Posterior vena cava (tissue), 2 donors: ENCODE results near the gene SHROOM3. TPM values are rescaled to one million over a fixed set of nuclear protein-coding genes. Genes with fewer than 3 reads are reported as not detected.

ENCODE experiments used
- DNase-seq: peaks from one replicate; pipeline ENCODE4 v3.0.0-alpha.2; 2020; ENCODE audit warnings: low spot score
- intact Hi-C, 2 donors: fragments of 100-400 bp; cut with DNase I; formaldehyde crosslinking; loops; one replicate each; pipeline versions ENCODE4 v1.14.1 to v1.14.2; 2022 to 2023
- total RNA-seq, 2 donors: library from RNA; stranded (reverse); fragmentation: NEBNext Ultra II Directional; extraction: Animal tissue kit (Norgen Biotek cat#: 25700); gene quantifications; one replicate each; pipeline ENCODE4 v1.2.1, GENCODE V29; 2021
- donor health status: DM: yes; HTN: yes; CAD: no.
- donor health status: DM: yes; HTN: yes; CAD: no.

The SHROOM3 gene
- total RNA-seq, 2 donors from 2014 or later = 71.4 to 77.8 TPM

DNA sequence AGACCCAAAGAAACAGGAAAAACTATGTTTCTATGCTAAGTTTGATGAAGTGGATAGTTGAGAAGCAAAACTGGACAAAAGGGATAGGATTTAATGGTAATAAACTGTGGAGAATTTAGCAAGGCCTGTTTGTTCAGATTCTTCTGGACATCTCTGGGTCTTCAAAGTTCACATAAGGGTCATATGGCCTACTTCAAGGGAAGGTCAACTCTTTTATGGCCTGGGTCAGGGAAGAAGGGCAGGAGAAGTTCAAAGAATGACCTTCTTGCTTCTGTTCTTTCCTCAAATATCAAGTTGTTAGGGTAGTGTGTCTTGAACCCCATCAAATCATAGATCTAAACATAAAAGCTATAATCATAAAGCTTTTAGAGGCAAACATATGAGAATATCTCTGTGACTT is 360.2 kb downstream of the SHROOM3 start:
- intact Hi-C loops = no loop called here
- DNase-seq = no peak

GRCh38 chr4:76799140-76799539 is 364.1 kb downstream of the SHROOM3 start:
- no peak for DNase-seq
- intact Hi-C loops = no loop called here

DNA sequence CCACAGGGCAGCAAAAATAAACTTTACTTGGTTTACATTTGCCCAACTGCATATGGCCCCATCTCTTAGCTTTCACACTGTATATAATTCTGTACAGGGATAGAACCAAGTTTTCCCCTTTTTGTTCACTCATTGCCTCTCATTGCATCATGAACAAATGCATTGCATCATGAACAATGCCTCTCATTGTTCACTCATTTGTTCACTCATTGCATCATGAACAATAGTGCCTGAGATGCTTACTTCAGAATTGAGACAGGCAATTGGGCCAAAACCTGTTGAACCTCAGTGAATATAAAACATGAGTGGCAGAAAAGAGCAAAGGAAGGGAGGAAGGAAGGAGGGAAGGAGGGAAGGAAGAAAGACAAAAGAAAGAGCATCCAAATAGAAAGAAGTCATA is 364.7 kb downstream of the SHROOM3 start:
- DNase-seq = no peak
- intact Hi-C loops = loop anchor here in 1 of 2 donors (10.0 kb wide), 1 partner anchor 145 kb away; the partner anchor contains the start of gene SEPTIN11

GRCh38 chr4:76800902-76801301 is 365.9 kb downstream of the SHROOM3 start:
- intact Hi-C loops = loop anchor here in 1 of 2 donors (10.0 kb wide), 1 partner anchor 144 kb away; the partner anchor contains the start of gene SEPTIN11
- DNase-seq = no peak

DNA sequence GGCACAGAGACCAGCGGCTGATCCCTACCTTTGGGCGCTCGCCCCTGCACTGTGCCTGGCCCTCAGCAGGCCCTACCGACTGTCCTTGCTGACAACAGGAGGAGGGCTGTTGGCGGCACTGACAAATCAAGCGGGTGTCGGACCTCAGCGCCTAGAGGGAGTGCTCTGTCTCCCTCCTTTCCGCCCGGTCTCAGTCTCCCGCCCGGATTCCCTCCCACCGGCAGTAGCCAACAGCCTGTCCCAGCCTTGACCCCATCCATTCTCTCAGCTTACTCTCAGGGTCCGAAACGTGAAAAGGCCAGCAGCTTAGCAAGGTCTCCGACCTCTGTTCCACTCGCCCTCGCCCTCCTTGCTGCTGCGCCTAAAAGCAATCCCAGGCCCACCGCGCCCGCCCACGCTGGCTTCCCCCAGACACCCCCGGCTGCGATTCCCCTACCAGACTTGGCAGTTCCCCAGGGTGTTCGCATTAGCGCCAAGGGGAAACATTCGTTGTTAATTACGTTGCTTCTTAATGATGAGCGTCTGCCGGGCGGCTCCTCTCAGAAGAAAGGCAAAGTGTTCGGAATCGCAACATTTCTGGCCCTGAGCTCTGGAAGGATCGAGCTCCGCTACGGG is 366.7 kb downstream of the SHROOM3 start:
- intact Hi-C loops = loop anchor here in 1 of 2 donors (10.0 kb wide), 1 partner anchor 143 kb away; the partner anchor contains the start of gene SEPTIN11
- peak; percentile 84 for DNase-seq

DNA sequence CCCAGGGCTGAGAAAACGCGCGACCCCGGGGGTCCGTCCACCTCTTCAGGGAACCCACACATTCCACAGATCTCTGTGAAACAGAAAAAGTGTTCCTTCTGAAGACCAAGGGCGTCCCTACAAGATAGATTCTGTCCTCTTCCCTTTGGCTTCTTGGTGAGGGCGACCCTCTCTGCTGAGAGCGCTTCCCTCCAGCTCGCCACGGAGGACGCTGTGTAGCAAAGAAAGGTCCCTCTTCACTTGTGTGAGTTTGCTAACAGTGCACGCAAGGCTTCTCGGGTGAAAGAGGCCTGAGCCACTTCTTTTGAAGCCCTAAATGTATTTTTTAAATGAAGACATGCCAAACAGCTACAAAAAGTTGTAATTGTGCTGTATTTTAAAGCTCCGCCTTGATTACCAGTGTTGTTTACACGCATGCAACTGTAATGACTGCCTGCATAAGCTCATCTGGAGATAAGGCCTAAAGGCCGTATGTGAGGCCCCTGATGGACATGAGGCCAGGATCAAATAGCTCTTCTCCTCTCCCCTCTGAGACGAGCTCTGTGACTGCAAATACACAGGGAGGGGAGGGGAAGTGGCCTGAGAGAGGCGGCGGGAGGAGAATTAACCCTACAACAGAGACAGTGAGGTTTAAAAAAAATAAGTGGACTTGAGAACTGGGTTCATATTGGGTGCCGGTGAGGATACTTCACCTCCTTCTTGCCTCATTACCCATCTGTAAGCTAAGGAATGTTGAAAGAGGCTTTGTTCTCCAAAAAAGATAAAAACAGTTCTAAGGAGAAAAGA is 367.4 kb downstream of the SHROOM3 start:
- DNase-seq = peak; percentile 78
- intact Hi-C loops = loop anchor here in 1 of 2 donors (10.0 kb wide), 1 partner anchor 142 kb away; the partner anchor contains the start of gene SEPTIN11

GRCh38 chr4:76803522-76803921 is 368.5 kb downstream of the SHROOM3 start:
- DNase-seq = no peak
- intact Hi-C loops = loop anchor here in 1 of 2 donors (10.0 kb wide), 1 partner anchor 141 kb away; the partner anchor contains the start of gene SEPTIN11

- intact Hi-C loops = loop anchor here in 1 of 2 donors (10.0 kb wide), 1 partner anchor 141 kb away; the partner anchor contains the start of gene SEPTIN11
- DNase-seq = no peak
Measured at GRCh38 chr4:76804096-76804495, 369.1 kb downstream of the SHROOM3 start.

DNA sequence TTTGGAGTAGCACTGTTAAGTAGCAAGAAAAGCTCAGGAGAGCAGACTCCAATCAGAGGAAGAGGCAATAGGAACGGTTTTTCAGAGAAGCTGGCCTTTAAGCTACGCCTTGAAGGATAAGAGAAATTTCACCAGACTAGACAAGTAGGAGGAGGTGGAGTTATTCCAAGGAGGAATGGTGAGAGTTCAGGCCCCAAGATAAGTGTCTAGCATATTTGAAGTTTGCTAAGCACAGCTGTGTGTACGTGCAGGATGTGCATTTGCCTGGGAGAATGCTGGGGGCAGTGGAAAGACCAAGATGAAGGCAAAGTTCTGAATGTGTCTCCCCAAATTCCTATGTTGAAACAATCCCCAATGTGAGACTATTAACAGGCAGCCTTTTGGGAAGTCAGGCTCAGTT is 371.3 kb downstream of the SHROOM3 start:
- intact Hi-C loops = loop anchor here in 1 of 2 donors (10.0 kb wide), 1 partner anchor 138 kb away; the partner anchor contains the start of gene SEPTIN11

GRCh38 chr4:76806757-76807156 is 371.7 kb downstream of the SHROOM3 start:
- DNase-seq = no peak
- intact Hi-C loops = loop anchor here in 1 of 2 donors (10.0 kb wide), 1 partner anchor 138 kb away; the partner anchor contains the start of gene SEPTIN11

More for the DNA sequence above, 371.3 kb downstream of the SHROOM3 start:
- no peak for DNase-seq

DNA sequence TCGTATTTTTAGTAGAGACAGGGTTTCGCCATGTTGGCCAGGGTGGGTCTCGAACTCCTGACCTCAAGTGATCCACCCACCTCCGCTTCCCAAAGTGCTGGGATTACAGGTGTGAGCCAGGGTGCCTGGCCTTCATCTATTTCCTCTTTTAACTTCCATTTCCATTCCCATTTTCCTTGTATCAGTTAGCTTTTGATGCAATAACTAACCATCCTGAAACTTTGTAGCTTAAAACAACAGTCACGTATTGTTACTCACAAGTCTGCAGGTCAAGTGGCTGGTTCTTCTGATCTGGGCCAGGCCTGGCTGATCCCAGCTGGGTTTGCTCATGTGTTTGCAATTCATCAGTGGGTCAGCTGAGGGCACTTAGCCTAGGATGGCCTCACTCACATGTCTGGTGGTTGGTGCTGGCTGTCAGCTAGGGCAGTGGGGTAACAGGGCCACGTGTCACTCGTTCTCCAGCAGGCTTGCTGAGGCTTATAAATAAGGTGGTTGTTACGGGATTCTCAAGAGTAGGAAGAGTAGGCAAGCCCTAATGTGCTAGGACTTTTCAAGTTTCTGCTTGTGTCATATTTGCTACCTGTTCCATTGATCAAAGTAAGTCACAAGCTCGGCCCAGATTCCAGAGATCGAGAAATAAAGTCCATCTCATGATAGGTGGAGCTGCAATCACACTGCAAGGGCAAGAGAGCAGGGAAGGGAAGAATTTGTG is 374.7 kb downstream of the SHROOM3 start:
- DNase-seq = no peak
- intact Hi-C loops = loop anchor here in 1 of 2 donors (10.0 kb wide), 1 partner anchor 135 kb away; the partner anchor contains the start of gene SEPTIN11

GRCh38 chr4:76811604-76812412 is 376.8 kb downstream of the SHROOM3 start:
- DNase-seq = peak; percentile 72
- intact Hi-C loops = no loop called here

- intact Hi-C loops = no loop called here
- no peak for DNase-seq
Measured at GRCh38 chr4:76813070-76813469, 378.0 kb downstream of the SHROOM3 start.

GRCh38 chr4:76821641-76822040 is 386.6 kb downstream of the SHROOM3 start:
- intact Hi-C loops = no loop called here
- DNase-seq = no peak

- DNase-seq = no peak
- intact Hi-C loops = no loop called here
Measured at GRCh38 chr4:76822303-76822702, 387.3 kb downstream of the SHROOM3 start.

DNA sequence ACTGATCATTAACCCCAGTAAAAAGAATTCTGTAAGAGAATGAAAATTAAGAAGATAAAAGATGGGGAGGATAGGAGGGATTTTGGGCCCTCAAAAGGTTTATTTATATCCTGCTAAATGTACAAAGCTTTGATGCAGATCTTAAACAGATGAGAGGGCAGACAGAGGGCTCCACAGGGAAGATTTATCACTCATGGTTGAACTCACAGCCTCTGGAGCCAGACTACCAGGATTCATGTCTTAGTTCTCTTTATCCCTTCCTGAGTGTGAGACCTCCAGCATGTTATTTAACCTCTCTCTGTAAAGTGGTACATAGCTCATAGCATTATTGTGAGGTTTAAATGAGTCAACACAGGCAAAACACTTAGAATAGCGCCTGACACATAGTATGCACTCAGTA is 388.5 kb downstream of the SHROOM3 start:
- intact Hi-C loops = no loop called here
- DNase-seq = no peak

GRCh38 chr4:76830612-76830963 is 395.6 kb downstream of the SHROOM3 start:
- no peak for DNase-seq
- intact Hi-C loops = no loop called here

DNA sequence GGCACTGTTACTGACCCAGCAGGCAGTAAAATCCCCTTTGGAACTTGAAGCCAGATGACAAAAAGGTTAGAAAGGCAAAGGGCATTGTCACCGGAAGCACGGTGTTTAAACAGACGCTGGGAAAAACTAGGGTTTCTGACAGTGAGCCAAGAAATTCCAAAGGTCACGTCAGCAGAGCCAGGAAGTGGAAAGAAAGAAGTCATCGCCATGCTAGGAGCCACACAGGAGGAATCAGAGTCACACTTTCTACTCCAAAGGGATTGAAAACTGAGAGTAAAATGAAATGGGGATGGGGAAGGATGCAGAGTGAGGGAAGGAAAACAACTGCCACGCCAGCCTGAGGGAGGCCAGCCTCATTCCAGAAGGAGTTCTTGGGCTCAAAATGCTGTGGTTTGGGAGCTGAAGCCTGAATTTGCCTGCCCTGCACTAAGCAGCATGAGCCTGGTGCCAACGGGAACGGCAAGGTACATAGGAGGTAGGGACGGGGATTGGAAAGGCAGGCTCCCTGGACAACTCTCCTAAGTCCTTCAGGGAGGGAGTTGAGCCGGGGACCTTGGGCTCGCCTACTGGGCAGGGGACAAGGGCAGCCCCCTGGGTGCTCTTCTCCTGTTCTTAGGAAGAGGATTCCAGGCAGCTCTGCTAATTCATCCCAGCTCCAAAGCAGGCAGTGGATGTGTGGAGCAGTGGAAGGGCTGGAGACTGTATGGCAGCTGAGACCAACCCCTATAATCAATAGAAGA is 396.1 kb downstream of the SHROOM3 start:
- intact Hi-C loops = no loop called here
- no peak for DNase-seq
